C4-2B (cell line): ENCODE results near the gene PDCD5.

ENCODE experiments used
- H3K27ac ChIP-seq: fragments of 450-650 bp; 2 replicates; pipeline ENCODE4 v1.5.1; 2017
- CTCF ChIP-seq: fragments of 450-650 bp; conservative IDR thresholded peaks from 2 replicates; pipeline ENCODE4 v1.5.1; 2017; ENCODE audit warnings: mild to moderate bottlenecking
- ZFX ChIP-seq: fragments of 450-650 bp; IDR thresholded peaks from 2 replicates; pipeline ENCODE4 v1.6.1; 2017

Gene PDCD5

GRCh38 chr19:32622002-32622401 is 41.0 kb downstream of the PDCD5 start:
- TF ChIP-seq ZFX (no peak), CTCF (no peak)
- H3K27ac ChIP-seq = no peak overlapping the region

- TF ChIP-seq ZFX (no peak), CTCF (no peak)
- no peak overlapping the region for H3K27ac ChIP-seq
These were observed 43.4 kb downstream of the PDCD5 start for GRCh38 chr19:32624410-32624809.

- no peak for TF ChIP-seq CTCF
- no peak for TF ChIP-seq ZFX
- H3K27ac ChIP-seq = no peak overlapping the region
These were observed 46.0 kb downstream of the PDCD5 start for GRCh38 chr19:32626969-32627368.

- TF ChIP-seq CTCF (no peak), ZFX (no peak)
- no peak overlapping the region for H3K27ac ChIP-seq
These were observed 46.8 kb downstream of the PDCD5 start for GRCh38 chr19:32627714-32628270.

GRCh38 chr19:32630338-32630737 is 49.3 kb downstream of the PDCD5 start:
- TF ChIP-seq CTCF (no peak), ZFX (no peak)
- no peak overlapping the region for H3K27ac ChIP-seq

GRCh38 chr19:32631381-32631780 is 50.4 kb downstream of the PDCD5 start:
- no peak overlapping the region for H3K27ac ChIP-seq
- TF ChIP-seq CTCF (no peak), ZFX (no peak)
